Activated T-cell treated with anti-CD3 and anti-CD28 coated beads for 4 hours (primary cell): ENCODE data around the gene TENM4.

ENCODE experiments used
- DNase-seq: peaks from one replicate; pipeline ENCODE4 v3.0.0-alpha.2; 2020

TENM4 gene

GRCh38 chr11:78946945-78947902 is 493.6 kb downstream of the TENM4 start:
- no peak for DNase-seq

GRCh38 chr11:78943841-78944240 is 497.0 kb downstream of the TENM4 start:
- DNase-seq, result no peak

GRCh38 chr11:78943154-78943553 is 497.7 kb downstream of the TENM4 start:
- DNase-seq, result no peak

- no peak for DNase-seq
Observed at GRCh38 chr11:78941226-78941851, 499.5 kb downstream of the TENM4 start.

GRCh38 chr11:78940500-78941225 is 500.2 kb downstream of the TENM4 start:
- no peak for DNase-seq

- DNase-seq, result no peak
Observed at GRCh38 chr11:78938971-78939370, 501.9 kb downstream of the TENM4 start.

GRCh38 chr11:78938036-78938435 is 502.8 kb downstream of the TENM4 start:
- DNase-seq, result no peak

GRCh38 chr11:78935398-78936068 is 505.3 kb downstream of the TENM4 start:
- no peak for DNase-seq

- DNase-seq, result no peak
Observed at GRCh38 chr11:78933350-78933749, 507.5 kb downstream of the TENM4 start.

- no peak for DNase-seq
Observed at GRCh38 chr11:78932757-78933156, 508.1 kb downstream of the TENM4 start.

GRCh38 chr11:78931891-78932290 is 508.9 kb downstream of the TENM4 start:
- DNase-seq, result no peak

GRCh38 chr11:78930810-78931523 is 509.9 kb downstream of the TENM4 start:
- no peak for DNase-seq

- no peak for DNase-seq
Observed at GRCh38 chr11:78929906-78930220, 511.0 kb downstream of the TENM4 start.

GRCh38 chr11:78929207-78929905 is 511.5 kb downstream of the TENM4 start:
- no peak for DNase-seq

- DNase-seq, result no peak
Observed at GRCh38 chr11:78927511-78927910, 513.3 kb downstream of the TENM4 start.

- no peak for DNase-seq
Observed at GRCh38 chr11:78926633-78927338, 514.0 kb downstream of the TENM4 start.

- no peak for DNase-seq
Observed at GRCh38 chr11:78925387-78925786, 515.4 kb downstream of the TENM4 start.

GRCh38 chr11:78922859-78923625 is 517.8 kb downstream of the TENM4 start:
- DNase-seq, result no peak

- DNase-seq, result no peak
Observed at GRCh38 chr11:78921509-78921908, 519.3 kb downstream of the TENM4 start.

GRCh38 chr11:78920329-78920728 is 520.5 kb downstream of the TENM4 start:
- no peak for DNase-seq
